H1 (cell line): Measurements from ENCODE around the gene TAF1D. TPM values are rescaled to one million over a fixed set of nuclear protein-coding genes. Genes with fewer than 3 reads are reported as not detected.

ENCODE experiments used
- CTCF ChIA-PET: fragments of 300-600 bp; sonication (Branson Sonifier 250); formaldehyde crosslinking; loops from one replicate; lab custom pipeline; 2021; ENCODE audit not compliant: partially characterized antibody; lab: Charles Lee
- POLR2A ChIA-PET: fragments of 300-600 bp; sonication (Branson Sonifier 250); formaldehyde crosslinking; loops from one replicate; lab custom pipeline; 2021; ENCODE audit warnings: inconsistent platforms; ENCODE audit not compliant: partially characterized antibody; lab: Charles Lee
- DNase-seq, 2 experiments: peaks; one replicate each; pipeline versions ENCODE4 v3.0.0 to v3.0.0-alpha.2; 2010 to 2022; ENCODE audit warnings: low spot score in 2 of 2, low read depth in 1 of 2, mixed read lengths in 1 of 2
- FAIRE-seq: peaks from 2 replicates; lab custom pipeline; 2011; peaks lifted over from hg19 to GRCh38; lab: Jason Lieb, UNC
- H2AFZ ChIP-seq: 2 replicates; pipeline ENCODE4 v1.8.1; 2012; ENCODE audit warnings: low read length, inconsistent platforms
- H2AK5ac ChIP-seq: 2 replicates; pipeline ENCODE4 v1.6.1; 2013; ENCODE audit warnings: low read depth, low read length
- H2BK120ac ChIP-seq: replicated peaks from 2 replicates; pipeline ENCODE3; 2013; ENCODE audit warnings: low read depth, low read length, inconsistent platforms
- H2BK12ac ChIP-seq: 2 replicates; pipeline ENCODE4 v1.6.1; 2013; ENCODE audit warnings: low read depth, low read length
- H2BK15ac ChIP-seq: 2 replicates; pipeline ENCODE4 v1.6.1; 2013; ENCODE audit warnings: low read length
- H2BK20ac ChIP-seq: 2 replicates; pipeline ENCODE4 v1.6.1; 2013; ENCODE audit warnings: low read length
- H2BK5ac ChIP-seq: 2 replicates; pipeline ENCODE4 v1.6.1; 2013; ENCODE audit warnings: low read depth, low read length
- H3K14ac ChIP-seq: 2 replicates; pipeline ENCODE4 v1.6.1; 2013; ENCODE audit warnings: inconsistent platforms; ENCODE audit not compliant: insufficient read length
- H3K18ac ChIP-seq: 2 replicates; pipeline ENCODE4 v1.6.1; 2013; ENCODE audit warnings: low read length; ENCODE audit errors: extremely low read depth
- H3K23ac ChIP-seq: 2 replicates; pipeline ENCODE4 v1.6.1; 2013; ENCODE audit warnings: inconsistent platforms; ENCODE audit not compliant: insufficient read length
- H3K23me2 ChIP-seq: 2 replicates; pipeline ENCODE4 v1.6.1; 2013; ENCODE audit warnings: low read depth, low read length
- H3K27ac ChIP-seq: 2 replicates; pipeline ENCODE4 v1.6.1; 2011; ENCODE audit warnings: low read depth, low read length, inconsistent platforms
- H3K27me3 ChIP-seq, 4 experiments: replicated peaks in 1 of 4; 1 replicate in 1 of 4; 2 replicates in 3 of 4; pipeline versions ENCODE4 v1.6.1 to v1.8.1; 2011 to 2013; ENCODE audit warnings: low read length in 3 of 4, mild to moderate bottlenecking in 3 of 4, inconsistent platforms in 2 of 4, mixed read lengths in 2 of 4, moderate library complexity in 1 of 4; ENCODE audit not compliant: control insufficient read depth in 3 of 4, insufficient read depth in 3 of 4; ENCODE audit errors: extremely low read depth in 1 of 4
- H3K36me3 ChIP-seq, 4 experiments: 2 replicates each; pipeline versions ENCODE4 v1.6.1 to v1.8.1; 2011 to 2013; ENCODE audit warnings: mild to moderate bottlenecking in 4 of 4, low read length in 3 of 4, moderate library complexity in 2 of 4, control low read depth in 1 of 4, inconsistent platforms in 1 of 4; ENCODE audit not compliant: insufficient read depth in 4 of 4, control insufficient read depth in 2 of 4
- H3K4ac ChIP-seq: replicated peaks from 2 replicates; pipeline ENCODE3; 2013; ENCODE audit warnings: low read length, low read depth, mixed read lengths, inconsistent platforms; ENCODE audit not compliant: insufficient read length
- H3K4me1 ChIP-seq, 4 experiments: replicated peaks in 1 of 4; 1 replicate in 1 of 4; 2 replicates in 3 of 4; pipeline versions ENCODE4 v1.6.1 to v1.8.1; 2011 to 2013; ENCODE audit warnings: low read length in 3 of 4, inconsistent platforms in 2 of 4, mixed read lengths in 1 of 4; ENCODE audit not compliant: insufficient read depth in 4 of 4, control insufficient read depth in 3 of 4
- H3K4me2 ChIP-seq, 2 experiments: 2 replicates each; pipeline versions ENCODE4 v1.6.1 to v1.8.1; 2011 to 2013; ENCODE audit warnings: low read depth in 2 of 2, low read length in 2 of 2, control low read depth in 1 of 2, inconsistent platforms in 1 of 2, mild to moderate bottlenecking in 1 of 2; ENCODE audit not compliant: insufficient read depth in 1 of 2
- H3K4me3 ChIP-seq, 4 experiments: fragments of 200-600, 300-600 bp in 1 of 4; sonication (generic), shearing (Covaris generic), sonication (Bioruptor Twin) in 1 of 4; 2 replicates each; pipeline versions ENCODE4 v1.5.1 to v1.8.1; 2011 to 2016; ENCODE audit warnings: low read length in 4 of 4, low read depth in 3 of 4, control low read depth in 2 of 4, inconsistent platforms in 2 of 4, mild to moderate bottlenecking in 2 of 4, mixed read lengths in 1 of 4, moderate library complexity in 1 of 4; ENCODE audit not compliant: insufficient read depth in 2 of 4; ENCODE audit errors: extremely low read depth in 1 of 4
- H3K56ac ChIP-seq: replicated peaks from 2 replicates; pipeline ENCODE3; 2013; ENCODE audit warnings: low read depth, mild to moderate bottlenecking, mixed read lengths, low read length, inconsistent platforms; ENCODE audit not compliant: insufficient read length
- H3K79me1 ChIP-seq: 2 replicates; pipeline ENCODE4 v1.6.1; 2013; ENCODE audit warnings: low read depth, low read length, control low read depth
- H3K79me2 ChIP-seq, 2 experiments: 2 replicates each; pipeline versions ENCODE4 v1.6.1 to v1.8.1; 2012 to 2013; ENCODE audit warnings: low read length in 2 of 2, mild to moderate bottlenecking in 2 of 2, inconsistent platforms in 1 of 2; ENCODE audit not compliant: insufficient read depth in 2 of 2, control insufficient read depth in 1 of 2
- H3K9ac ChIP-seq, 4 experiments: replicated peaks in 1 of 4; 1 replicate in 1 of 4; 2 replicates in 3 of 4; pipeline versions ENCODE4 v1.6.1 to v1.8.1; 2011 to 2013; ENCODE audit warnings: low read depth in 3 of 4, low read length in 3 of 4, control low read depth in 2 of 4, mild to moderate bottlenecking in 2 of 4, moderate library complexity in 2 of 4, inconsistent platforms in 1 of 4; ENCODE audit errors: extremely low read depth in 1 of 4
- H3K9me3 ChIP-seq, 2 experiments: 2 replicates each; pipeline versions ENCODE4 v1.6.1 to v1.8.1; 2012 to 2013; ENCODE audit warnings: mild to moderate bottlenecking in 2 of 2, moderate library complexity in 2 of 2, control low read depth in 1 of 2, inconsistent platforms in 1 of 2, low read depth in 1 of 2, low read length in 1 of 2, mixed read lengths in 1 of 2; ENCODE audit not compliant: insufficient read depth in 2 of 2
- H4K20me1 ChIP-seq, 2 experiments: replicated peaks in 1 of 2; 2 replicates each; pipeline versions ENCODE3 to v1.8.1; 2011 to 2013; ENCODE audit warnings: inconsistent platforms in 2 of 2, low read length in 2 of 2, mild to moderate bottlenecking in 1 of 2; ENCODE audit not compliant: insufficient read depth in 2 of 2, control insufficient read depth in 1 of 2
- H4K5ac ChIP-seq: 2 replicates; pipeline ENCODE4 v1.6.1; 2013; ENCODE audit warnings: low read length, low read depth, mixed read lengths, inconsistent platforms; ENCODE audit not compliant: insufficient read length
- H4K8ac ChIP-seq: 2 replicates; pipeline ENCODE4 v1.8.0; 2013; ENCODE audit warnings: mild to moderate bottlenecking, moderate library complexity, low read length, inconsistent platforms; ENCODE audit not compliant: insufficient read depth; ENCODE audit errors: extremely low read depth
- H4K91ac ChIP-seq: replicated peaks from 2 replicates; pipeline ENCODE3; 2013; ENCODE audit warnings: low read length, mixed read lengths, inconsistent platforms; ENCODE audit not compliant: insufficient read length
- POLR2A ChIP-seq, 2 experiments: IDR thresholded peaks; 1 replicate in 1 of 2; 2 replicates in 1 of 2; pipeline ENCODE4 v1.6.1; 2011; ENCODE audit warnings: low read depth in 2 of 2, low read length in 2 of 2, mild to moderate bottlenecking in 2 of 2; ENCODE audit errors: control extremely low read depth in 1 of 2
- POLR2AphosphoS5 ChIP-seq: IDR thresholded peaks from 2 replicates; pipeline ENCODE4 v1.6.1; 2011; ENCODE audit warnings: low read depth, low read length
- YY1 ChIP-seq: IDR thresholded peaks from 2 replicates; pipeline ENCODE4 v1.6.1; 2011; ENCODE audit warnings: low read depth, mild to moderate bottlenecking, low read length
- WGBS, 2 experiments: shearing (Covaris generic) in 1 of 2; methylation state at CpG; one replicate each; pipeline versions ENCODE4 v1.1.6 to v1.1.7; 2013 to 2015; ENCODE audit warnings: low lambda C conversion rate in 2 of 2, mixed read lengths in 2 of 2, inconsistent platforms in 1 of 2, low coverage in 1 of 2, missing lambda C conversion rate in 1 of 2; ENCODE audit not compliant: insufficient replicate concordance in 2 of 2, insufficient coverage in 1 of 2, insufficient read length in 1 of 2; ENCODE audit errors: extremely low coverage in 1 of 2, missing lambda C conversion rate in 1 of 2; 5-methylcytosine and 5-hydroxymethylcytosine counted together
- polyA plus RNA-seq, 7 experiments: library from polyadenylated mRNA; depleted of rRNA in 3 of 7; stranded (reverse) in 5 of 7; unstranded in 2 of 7; fragments of >200 nt in 5 of 7; fragments of 200-250 nt in 2 of 7; gene quantifications; 1 replicate in 5 of 7; 2 replicates in 1 of 7; 4 replicates in 1 of 7; pipeline versions ENCODE4 v1.2.1 to v1.2.3, GENCODE V29; 2011 to 2013; ENCODE audit warnings: missing spikeins in 2 of 7, mixed read lengths in 2 of 7
- total RNA-seq: library from RNA; stranded (reverse); fragmentation: NEBNext Ultra II Directional; extraction: Animal tissue kit (Norgen Biotek cat#: 25700); gene quantifications from 2 replicates; pipeline ENCODE4 v1.2.1, GENCODE V29; 2021

Gene TAF1D
- total and polyA plus RNA-seq, 2 of the 8 experiments (the other 6 are each of a cell fraction or from before 2014, with no cell fraction given) = 64.7 to 212 TPM

GRCh38 chr11:93732237-93732892, 8.9 kb downstream of the TAF1D start:
- Histone ChIP-seq H3K56ac (no peak overlapping the region), H3K23ac (no peak overlapping the region), H4K91ac (no peak overlapping the region), H2BK15ac (no peak overlapping the region), H3K14ac (no peak overlapping the region), H3K79me2 (peaks cover 0 to 28% of the 10 kb centered on the region in 2 experiments; a peak in 2 of 4 replicates), H4K5ac (no peak overlapping the region), H3K4me1 (no peaks in the 10 kb centered on the region), H2BK120ac (no peak overlapping the region), H3K4ac (no peak overlapping the region), H4K8ac (no peak overlapping the region), H2AFZ (no peak overlapping the region), H3K9ac (no peak overlapping the region), H2BK12ac (no peak overlapping the region), H3K27ac (no peak overlapping the region), H2AK5ac (no peak overlapping the region), H2BK20ac (no peak overlapping the region), H3K79me1 (no peaks in the 10 kb centered on the region), H3K9me3 (no peaks in the 10 kb centered on the region), H2BK5ac (no peak overlapping the region), H3K4me3 (no peak overlapping the region), H3K23me2 (no peaks in the 10 kb centered on the region), H3K36me3 (peaks cover 44 to 98% (median 82%) of the 10 kb centered on the region in 4 experiments), H3K18ac (no peak overlapping the region), H3K4me2 (no peak overlapping the region), H3K27me3 (no peaks in the 10 kb centered on the region), H4K20me1 (peaks cover 11 to 17% of the 10 kb centered on the region in 2 experiments)
- no peak for FAIRE-seq
- 91% methylated on average over 4 of the region's 4 CpGs; no CpG with 5 or more reads in 1 of the 2 experiments for WGBS, 2 experiments
- peak; percentile 25 to 54 for TF ChIP-seq POLR2A (IDR thresholded peaks at IDR 0.05; ENCODE audit: control extremely low read depth in 1 of 2, low read depth in 2 of 2, low read length in 2 of 2)
- peak; percentile 17; the same call in 1 of the 2 replicates for TF ChIP-seq POLR2AphosphoS5
- no peak for TF ChIP-seq YY1
- ChIA-PET POLR2A (interaction anchor here (0.6 to 21.2 kb wide), 10 partner anchors 4 to 536 kb away, joined by 3 to 495 read pairs (median 6); partner anchors contain the start of genes C11orf54, MED17 and TAF1D), CTCF (interaction anchor here (1.5 kb wide), 1 partner anchor 8 kb away, joined by 3 read pairs; the partner anchor contains the start of gene TAF1D)
- no peak for DNase-seq
